ENCODE data around the gene CALHM6.

DNA sequence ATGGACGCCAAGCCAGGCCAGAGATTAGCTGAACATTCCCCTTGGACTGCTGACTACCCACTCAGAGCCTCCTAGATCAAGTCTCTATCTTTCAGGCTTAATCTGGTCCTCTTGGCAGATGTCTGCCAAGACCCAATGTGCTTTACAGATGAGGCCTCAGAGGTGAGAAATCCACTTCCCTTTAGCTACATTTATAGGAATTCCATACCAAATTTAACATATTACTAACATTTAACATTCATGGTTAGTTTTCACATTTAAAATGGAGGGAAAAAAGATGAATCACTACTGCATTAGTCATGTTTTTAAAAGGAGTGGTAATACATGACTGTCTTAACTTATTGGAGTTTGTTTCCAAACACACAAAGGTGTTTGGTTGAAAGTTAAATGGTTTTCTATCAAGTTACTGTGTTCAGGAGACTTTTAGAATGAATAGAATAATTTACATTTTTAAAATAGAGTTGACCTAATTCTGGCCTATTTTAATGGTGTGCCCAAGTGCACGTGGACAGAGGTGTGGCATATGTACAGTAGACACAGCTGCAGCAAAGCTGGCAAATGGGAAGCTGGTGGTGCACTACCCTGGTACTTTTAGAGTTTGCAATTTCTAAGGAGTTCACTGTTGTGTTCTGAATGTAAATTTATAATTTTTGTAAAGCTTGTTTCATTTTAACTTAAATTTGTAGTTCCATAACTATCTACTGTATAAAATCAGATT is 41.9 kb upstream of the CALHM6 start:
- TF ChIP-seq POLR2A (IDR thresholded peaks at IDR 0.05; ENCODE audit: low read depth, low read length) (no peak), POLR2AphosphoS5 (IDR thresholded peaks at IDR 0.05; ENCODE audit: low read depth, low read length) (no peak), TAF1 (IDR thresholded peaks at IDR 0.05; ENCODE audit: low read depth, low read length) (no peak), PAX5 (IDR thresholded peaks at IDR 0.05; ENCODE audit: insufficient read depth, low read length, severe bottlenecking) (no peak)

All from GM12891 (cell line).